SIG-M5 (cell line): ENCODE measurements around the gene OBI1.

Source experiments
- DNase-seq: peaks from one replicate; lab custom pipeline; 2025; lab: John Stamatoyannopoulos, UW

OBI1 gene

GRCh38 chr13:78602561-78603239 lies 56.3 kb downstream of the OBI1 start:
- no peak for DNase-seq

- no peak for DNase-seq
Observed at GRCh38 chr13:78601874-78602560, 56.9 kb downstream of the OBI1 start.

GRCh38 chr13:78601124-78601873 lies 57.7 kb downstream of the OBI1 start:
- no peak for DNase-seq

DNA sequence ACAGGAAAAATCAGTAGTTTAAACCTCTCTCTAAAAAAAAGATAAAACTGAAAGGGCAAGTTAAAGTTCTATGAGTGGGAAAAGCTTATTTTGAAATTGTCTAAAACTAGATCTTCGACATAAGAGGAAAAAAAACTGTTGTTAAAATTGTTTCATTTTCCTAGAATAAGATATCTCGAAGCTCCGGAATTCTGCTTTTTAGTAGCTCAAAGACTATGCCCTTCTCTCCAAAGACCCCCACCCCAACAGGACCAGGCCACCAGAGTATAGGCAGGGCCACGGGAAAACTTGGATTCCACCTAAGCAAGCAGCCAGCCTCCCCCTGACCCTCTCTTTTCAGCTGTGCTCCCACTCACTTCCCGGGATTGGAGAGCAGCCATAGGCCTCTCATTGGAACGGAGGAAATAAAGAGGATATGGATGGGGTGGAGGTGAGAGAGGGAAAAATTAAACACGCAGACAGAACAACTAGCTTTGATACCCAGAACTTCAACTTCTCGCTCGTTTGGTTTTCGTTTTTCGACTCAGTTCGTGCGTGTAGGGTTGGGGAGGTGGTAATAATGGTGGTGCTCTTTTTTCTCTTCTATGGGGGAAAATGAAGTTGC lies 58.6 kb downstream of the OBI1 start:
- no peak for DNase-seq

- peak; percentile 18 for DNase-seq
Observed at GRCh38 chr13:78599645-78600279, 59.2 kb downstream of the OBI1 start.

- no peak for DNase-seq
Observed at GRCh38 chr13:78598966-78599644, 59.9 kb downstream of the OBI1 start.

DNA sequence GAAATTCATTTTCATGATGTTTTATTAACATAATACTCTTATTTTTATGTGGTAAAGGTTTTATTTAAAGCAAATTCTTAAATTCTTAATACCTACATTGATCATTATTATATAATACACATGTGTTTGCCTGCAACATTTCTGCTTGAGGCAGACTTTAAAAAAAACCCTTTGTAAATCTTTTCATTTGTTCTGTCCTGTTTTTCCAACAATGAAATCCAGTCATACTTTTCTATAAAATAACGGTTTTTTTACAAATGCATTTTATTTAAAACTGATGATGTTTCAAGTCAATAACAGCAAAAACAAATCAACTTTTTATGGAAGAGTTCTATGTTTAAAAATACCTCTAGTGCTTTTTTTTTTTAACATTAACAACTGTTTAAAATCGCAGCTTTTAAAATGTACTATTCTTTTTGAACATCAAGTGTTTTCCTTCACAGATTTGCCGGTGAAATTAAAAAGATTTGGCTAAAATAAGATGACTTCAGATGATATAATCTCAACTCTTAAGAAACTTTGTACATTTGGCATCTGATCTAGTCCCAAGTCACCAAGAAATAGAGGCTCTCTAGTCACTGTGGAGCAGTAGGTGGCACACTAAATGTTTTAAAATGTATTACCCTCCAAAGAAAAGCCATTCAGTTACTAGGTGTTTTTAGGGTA lies 60.7 kb downstream of the OBI1 start:
- DNase-seq: no peak

DNA sequence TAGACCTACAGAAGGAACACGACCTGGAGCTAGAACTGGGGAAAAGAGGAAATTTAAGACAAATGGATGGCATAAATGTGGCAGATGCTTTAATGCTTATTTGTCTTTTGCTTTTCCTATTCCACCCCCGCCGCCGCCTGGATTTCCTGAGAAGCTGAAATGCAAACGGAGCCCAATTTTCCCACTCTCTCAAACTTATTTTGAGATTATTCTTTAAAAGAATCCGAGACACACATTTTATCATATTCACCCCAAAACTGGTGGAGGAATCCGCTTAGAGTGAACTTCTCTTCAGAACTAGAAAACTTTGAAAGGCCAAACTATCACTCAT lies 61.4 kb downstream of the OBI1 start:
- no peak for DNase-seq

- DNase-seq: no peak
Observed at GRCh38 chr13:78596736-78597601, 62.0 kb downstream of the OBI1 start.

DNA sequence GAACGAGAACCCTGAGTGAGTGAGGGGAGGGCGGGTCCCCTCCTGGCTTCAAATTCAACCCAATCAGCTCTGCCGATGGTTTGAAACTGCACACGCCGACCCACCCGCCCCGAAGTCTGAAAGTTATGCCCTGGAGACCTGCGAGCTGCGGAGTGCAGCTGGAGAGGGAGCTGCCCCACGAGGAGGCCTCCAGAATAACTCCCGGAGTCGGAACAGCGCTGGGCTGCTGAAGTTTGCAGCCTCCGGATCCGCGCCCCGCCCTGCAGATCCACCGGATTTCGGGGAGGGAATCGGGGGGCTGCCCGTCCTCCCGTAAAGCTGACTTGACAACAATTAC lies 62.6 kb downstream of the OBI1 start:
- no peak for DNase-seq

GRCh38 chr13:78595495-78596398 lies 63.2 kb downstream of the OBI1 start:
- no peak for DNase-seq

DNA sequence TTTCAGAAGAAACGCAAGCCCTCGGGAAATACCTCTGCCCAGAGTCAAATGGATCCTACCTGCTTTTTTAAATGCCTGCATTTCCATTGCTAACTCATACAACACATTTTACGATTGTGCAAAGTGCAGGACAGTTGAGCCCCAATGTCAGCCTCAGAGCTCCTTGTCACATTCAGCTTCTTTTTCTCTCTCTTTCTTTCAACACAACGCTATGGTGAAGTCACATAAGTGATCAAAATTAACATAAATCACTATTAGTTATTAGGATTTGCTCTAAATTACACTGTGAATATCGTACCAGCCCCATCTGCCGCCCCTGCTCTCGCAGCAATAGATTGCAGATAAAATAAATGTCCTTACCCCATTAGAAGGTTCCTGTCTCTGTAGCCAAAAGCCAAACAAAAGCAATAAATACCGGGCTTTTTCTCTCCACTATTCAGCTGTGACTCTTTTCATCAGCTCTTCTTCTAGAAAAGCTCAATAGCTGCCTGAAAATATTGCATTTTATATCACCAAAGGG lies 64.4 kb downstream of the OBI1 start:
- DNase-seq: no peak

- no peak for DNase-seq
Observed at GRCh38 chr13:78593652-78594455, 65.1 kb downstream of the OBI1 start.

- no peak for DNase-seq
Observed at GRCh38 chr13:78593129-78593528, 65.8 kb downstream of the OBI1 start.

- DNase-seq: no peak
Observed at GRCh38 chr13:78592584-78592983, 66.4 kb downstream of the OBI1 start.

- no peak for DNase-seq
Observed at GRCh38 chr13:78589206-78589605, 69.7 kb downstream of the OBI1 start.

DNA sequence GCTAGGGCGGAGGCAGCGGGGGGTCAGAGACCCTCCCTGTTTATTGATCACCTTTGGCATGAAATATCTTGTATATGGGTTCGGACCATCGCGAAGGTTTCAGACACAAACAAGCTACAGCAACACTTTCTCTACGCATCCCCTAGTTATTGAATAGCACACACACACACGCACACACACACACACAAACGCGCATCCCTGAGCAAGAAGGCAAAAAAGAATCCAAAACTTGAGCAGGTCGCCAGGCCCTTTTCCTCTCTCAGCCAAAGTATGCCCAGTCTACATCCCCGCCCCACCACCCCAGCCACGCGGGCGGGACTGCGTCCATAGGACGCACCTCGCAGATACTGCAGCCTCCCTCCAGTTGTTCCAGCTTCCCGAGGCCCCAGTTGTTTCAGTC lies 71.6 kb downstream of the OBI1 start:
- no peak for DNase-seq

GRCh38 chr13:78586706-78587105 lies 72.2 kb downstream of the OBI1 start:
- DNase-seq: no peak
